H1 (cell line): ENCODE measurements around the gene NHLH2. TPM values are rescaled to one million over a fixed set of nuclear protein-coding genes. Genes with fewer than 3 reads are reported as not detected.

Source experiments
- CEBPB ChIP-seq: IDR thresholded peaks from 2 replicates; pipeline ENCODE4 v1.6.1; 2012; ENCODE audit warnings: low read depth, low read length
- CTBP2 ChIP-seq: IDR thresholded peaks from 2 replicates; pipeline ENCODE4 v1.7.0; 2011; ENCODE audit warnings: borderline replicate concordance, mild to moderate bottlenecking, moderate library complexity, mixed read lengths, low read length; ENCODE audit not compliant: insufficient read depth, insufficient read length
- RXRA ChIP-seq: IDR thresholded peaks from 2 replicates; pipeline ENCODE4 v1.6.1; 2011; ENCODE audit warnings: low read depth, mild to moderate bottlenecking, low read length, moderate library complexity; ENCODE audit not compliant: insufficient read depth
- SP2 ChIP-seq: IDR thresholded peaks from 2 replicates; pipeline ENCODE4 v1.6.1; 2012; ENCODE audit warnings: mild to moderate bottlenecking, low read length, inconsistent platforms
- ZNF274 ChIP-seq: IDR thresholded peaks from 2 replicates; pipeline ENCODE4 v1.7.0; 2012; ENCODE audit warnings: low read length, borderline replicate concordance; ENCODE audit errors: extremely low read depth
- polyA plus RNA-seq, 7 experiments: library from polyadenylated mRNA; depleted of rRNA in 3 of 7; stranded (reverse) in 5 of 7; unstranded in 2 of 7; fragments of >200 nt in 5 of 7; fragments of 200-250 nt in 2 of 7; gene quantifications; 1 replicate in 5 of 7; 2 replicates in 1 of 7; 4 replicates in 1 of 7; pipeline versions ENCODE4 v1.2.1 to v1.2.3, GENCODE V29; 2011 to 2013; ENCODE audit warnings: missing spikeins in 2 of 7, mixed read lengths in 2 of 7
- total RNA-seq: library from RNA; stranded (reverse); fragmentation: NEBNext Ultra II Directional; extraction: Animal tissue kit (Norgen Biotek cat#: 25700); gene quantifications from 2 replicates; pipeline ENCODE4 v1.2.1, GENCODE V29; 2021

The NHLH2 gene
- total and polyA plus RNA-seq, 2 of the 8 experiments (the other 6 are each of a cell fraction or from before 2014, with no cell fraction given) = 0.92 to 1.1 TPM

GRCh38 chr1:115796897-115797296, 44.0 kb downstream of the NHLH2 start (continued):
- TF ChIP-seq CTBP2 (no peak), ZNF274 (no peak), RXRA (no peak), SP2 (no peak), CEBPB (no peak)
